Loucy (cell line): ENCODE results near the gene BRMS1.

Experiments
- CTCF ChIP-seq: fragments of 200-600 bp; sonication (generic); conservative IDR thresholded peaks from 2 replicates; pipeline ENCODE4 v1.5.1; 2014; ENCODE audit warnings: mild to moderate bottlenecking, antibody characterized with exemption, low read length
- EZH2phosphoT487 ChIP-seq: fragments of 200-600 bp; IDR thresholded peaks from 2 replicates; pipeline ENCODE4 v1.6.1; 2018; ENCODE audit warnings: antibody characterized with exemption, mild to moderate bottlenecking, moderate library complexity, borderline replicate concordance

GRCh38 chr11:66322732-66323427 lies 22.0 kb downstream of the BRMS1 start:
- TF ChIP-seq CTCF (no peak), EZH2phosphoT487 (no peak)
